Loucy (cell line): ENCODE measurements around the gene HNRNPU.

Experiments used
- EZH2phosphoT487 ChIP-seq: fragments of 200-600 bp; IDR thresholded peaks from 2 replicates; pipeline ENCODE4 v1.6.1; 2018; ENCODE audit warnings: antibody characterized with exemption, mild to moderate bottlenecking, moderate library complexity, borderline replicate concordance
- TF ChIP-seq, protein P1 (sequence below): fragments of 200-600 bp; sonication (generic); conservative IDR thresholded peaks from 2 replicates; pipeline ENCODE4 v1.5.1; 2014; ENCODE audit warnings: mild to moderate bottlenecking, antibody characterized with exemption, low read length

DNA sequence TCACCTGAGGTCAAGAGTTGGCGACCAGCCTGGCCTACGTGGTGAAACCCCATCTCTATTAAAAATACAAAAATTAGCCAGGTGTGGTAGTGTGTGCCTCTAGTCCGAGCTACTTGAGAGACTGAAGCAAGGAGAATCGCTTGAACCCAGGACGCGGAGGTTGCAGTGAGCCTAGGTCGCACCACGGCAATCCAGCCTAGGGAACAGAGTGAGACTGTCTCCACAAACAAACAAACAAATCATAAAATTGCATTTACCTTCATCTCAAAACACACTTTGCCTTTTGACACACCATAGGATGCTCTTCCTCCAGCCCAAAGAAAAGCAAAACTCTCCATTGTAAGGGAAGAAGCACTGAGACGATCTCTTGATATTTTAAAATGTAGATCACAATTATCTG is 4.3 kb downstream of the HNRNPU start:
- TF ChIP-seq, protein P1, sequence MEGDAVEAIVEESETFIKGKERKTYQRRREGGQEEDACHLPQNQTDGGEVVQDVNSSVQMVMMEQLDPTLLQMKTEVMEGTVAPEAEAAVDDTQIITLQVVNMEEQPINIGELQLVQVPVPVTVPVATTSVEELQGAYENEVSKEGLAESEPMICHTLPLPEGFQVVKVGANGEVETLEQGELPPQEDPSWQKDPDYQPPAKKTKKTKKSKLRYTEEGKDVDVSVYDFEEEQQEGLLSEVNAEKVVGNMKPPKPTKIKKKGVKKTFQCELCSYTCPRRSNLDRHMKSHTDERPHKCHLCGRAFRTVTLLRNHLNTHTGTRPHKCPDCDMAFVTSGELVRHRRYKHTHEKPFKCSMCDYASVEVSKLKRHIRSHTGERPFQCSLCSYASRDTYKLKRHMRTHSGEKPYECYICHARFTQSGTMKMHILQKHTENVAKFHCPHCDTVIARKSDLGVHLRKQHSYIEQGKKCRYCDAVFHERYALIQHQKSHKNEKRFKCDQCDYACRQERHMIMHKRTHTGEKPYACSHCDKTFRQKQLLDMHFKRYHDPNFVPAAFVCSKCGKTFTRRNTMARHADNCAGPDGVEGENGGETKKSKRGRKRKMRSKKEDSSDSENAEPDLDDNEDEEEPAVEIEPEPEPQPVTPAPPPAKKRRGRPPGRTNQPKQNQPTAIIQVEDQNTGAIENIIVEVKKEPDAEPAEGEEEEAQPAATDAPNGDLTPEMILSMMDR = no peak
- no peak for TF ChIP-seq EZH2phosphoT487
